UCSD-AML1 (cell line): Measurements from ENCODE around the gene EI24.

Experiments
- DNase-seq: peaks from one replicate; lab custom pipeline; 2025; ENCODE audit not compliant: unreplicated experiment; lab: John Stamatoyannopoulos, UW

EI24 gene

DNA sequence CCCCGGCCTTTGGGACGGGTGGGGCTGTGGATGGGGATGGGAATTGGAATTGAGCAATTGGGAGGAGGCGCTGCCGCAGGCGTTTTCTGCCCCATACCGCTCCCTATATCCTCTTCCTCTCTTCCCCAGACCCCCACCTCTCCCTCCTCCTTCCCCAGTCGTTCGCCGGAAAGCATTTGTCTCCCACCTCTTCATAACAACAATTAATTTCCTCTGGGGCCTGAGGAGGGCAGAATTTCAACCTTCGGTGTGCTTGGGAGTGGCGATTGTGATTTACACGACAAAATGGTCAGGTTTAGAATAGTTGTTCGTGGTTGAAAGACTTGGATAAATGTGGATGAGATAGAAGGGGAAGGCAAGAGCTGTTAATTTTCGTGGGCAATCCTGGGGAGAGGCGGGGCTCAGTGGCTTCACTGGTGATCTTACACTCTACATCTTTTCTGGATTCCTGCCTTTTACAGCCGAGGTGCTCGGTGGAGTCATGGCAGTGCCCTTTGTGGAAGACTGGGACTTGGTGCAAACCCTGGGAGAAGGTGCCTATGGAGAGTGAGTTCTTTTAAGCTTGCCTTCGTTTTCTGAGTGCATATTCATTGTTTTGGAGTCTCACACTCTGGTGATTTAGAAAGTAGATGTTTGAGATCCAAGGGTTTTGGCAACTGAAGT is 57.1 kb downstream of the EI24 start:
- no peak for DNase-seq

DNA sequence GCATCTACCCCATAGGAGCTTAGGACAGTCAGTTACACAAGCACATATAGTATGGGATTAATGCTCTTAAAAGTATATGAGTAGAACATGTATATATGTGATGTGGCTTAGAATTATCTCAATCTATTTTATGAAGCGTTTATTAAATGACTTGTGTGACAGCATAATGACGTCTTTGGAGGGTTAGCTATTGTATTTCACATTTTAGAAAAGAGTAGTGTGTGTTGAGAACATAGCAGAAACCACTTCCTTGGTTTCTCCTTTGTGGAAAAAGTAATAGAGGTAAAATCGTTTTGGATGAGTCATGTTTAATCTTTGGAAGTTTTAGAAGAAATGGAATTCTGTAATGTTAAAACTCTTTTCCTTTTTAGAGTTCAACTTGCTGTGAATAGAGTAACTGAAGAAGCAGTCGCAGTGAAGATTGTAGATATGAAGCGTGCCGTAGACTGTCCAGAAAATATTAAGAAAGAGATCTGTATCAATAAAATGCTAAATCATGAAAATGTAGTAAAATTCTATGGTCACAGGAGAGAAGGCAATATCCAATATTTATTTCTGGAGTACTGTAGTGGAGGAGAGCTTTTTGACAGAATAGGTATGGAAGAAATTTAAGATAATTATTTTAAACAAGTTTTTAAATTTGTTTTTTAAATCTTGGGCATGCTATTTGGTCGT is 58.1 kb downstream of the EI24 start:
- no peak for DNase-seq
